ENCODE data around the gene ITPR1. TPM values are rescaled to one million over a fixed set of nuclear protein-coding genes. Genes with fewer than 3 reads are reported as not detected.

ITPR1 gene
- total and polyA plus RNA-seq, 4 donors = 9.3 to 43.7 (median 20.9) TPM

DNA sequence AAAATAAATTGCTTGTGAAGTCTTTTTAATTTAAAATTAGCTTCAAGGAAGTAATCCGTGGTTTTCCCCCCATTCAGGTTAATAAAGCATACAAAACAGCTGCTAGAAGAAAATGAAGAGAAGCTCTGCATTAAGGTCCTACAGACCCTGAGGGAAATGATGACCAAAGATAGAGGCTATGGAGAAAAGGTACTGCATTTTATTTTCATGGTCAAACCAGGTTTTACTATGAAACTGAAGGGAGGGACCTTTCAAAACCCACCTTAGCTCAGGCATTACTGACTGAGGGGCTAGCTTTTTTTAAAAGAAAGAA lies 218.5 kb downstream of the ITPR1 start:
- Histone ChIP-seq H3K36me3 (ENCODE audit: control insufficient read depth, insufficient read depth, low read length) (no peaks in the 10 kb centered on the region), H3K9me3 (ENCODE audit: control insufficient read depth, insufficient read depth, low read length) (no peaks in the 10 kb centered on the region), H3K27me3 (ENCODE audit: control insufficient read depth, insufficient read depth, low read length) (no peaks in the 10 kb centered on the region), H3K4me1 (ENCODE audit: control insufficient read depth, insufficient read depth, low read length) (peaks cover 4% of the 10 kb centered on the region), H3K27ac (ENCODE audit: low read depth, low read length) (no peak overlapping the region), H3K4me3 (ENCODE audit: low read depth, low read length) (no peak overlapping the region)
- no peak for DNase-seq (ENCODE audit: low read depth in 4 of 6, low spot score in 6 of 6)
- WGBS (ENCODE audit: insufficient coverage) = no CpG with 5 or more reads among the region's 1 CpG

- 81% methylated on average over 3 of the region's 7 CpGs for WGBS (ENCODE audit: insufficient coverage)
- H3K4me3 ChIP-seq (ENCODE audit: low read depth, low read length) = no peak overlapping the region
- peaks cover 3% of the 10 kb centered on the region for H3K27me3 ChIP-seq (ENCODE audit: control insufficient read depth, insufficient read depth, low read length)
- peaks cover 4% of the 10 kb centered on the region for H3K4me1 ChIP-seq (ENCODE audit: control insufficient read depth, insufficient read depth, low read length)
- DNase-seq (ENCODE audit: low read depth in 4 of 6, low spot score in 6 of 6) = peak in 1 of 6 donors; percentile 40
- no peak overlapping the region for H3K27ac ChIP-seq (ENCODE audit: low read depth, low read length)
- no peaks in the 10 kb centered on the region for H3K36me3 ChIP-seq (ENCODE audit: control insufficient read depth, insufficient read depth, low read length)
- H3K9me3 ChIP-seq (ENCODE audit: control insufficient read depth, insufficient read depth, low read length) = no peaks in the 10 kb centered on the region
These were observed 219.0 kb downstream of the ITPR1 start for GRCh38 chr3:4712109-4712508.

DNA sequence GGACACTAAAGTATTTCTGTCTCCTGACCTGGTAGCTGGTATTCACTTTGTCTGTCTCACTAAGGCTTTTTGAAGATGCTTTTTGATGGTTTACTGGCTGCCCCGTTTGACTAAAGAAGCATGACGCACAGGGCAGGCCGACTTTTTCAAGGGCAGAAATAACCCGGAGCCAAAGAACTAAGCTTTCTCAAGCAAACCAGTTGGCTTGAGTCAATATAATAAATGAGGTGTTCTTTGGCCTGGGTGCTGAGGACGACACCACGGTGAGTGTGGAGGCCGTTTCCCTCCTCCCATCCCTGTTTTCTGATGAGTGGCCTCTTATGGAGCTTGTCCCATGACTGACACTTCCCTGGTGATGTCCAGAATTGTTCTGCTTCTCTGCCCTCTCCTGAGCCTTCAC lies 220.9 kb downstream of the ITPR1 start:
- Histone ChIP-seq H3K36me3 (ENCODE audit: control insufficient read depth, insufficient read depth, low read length) (no peaks in the 10 kb centered on the region), H3K27ac (ENCODE audit: low read depth, low read length) (no peak overlapping the region), H3K4me3 (ENCODE audit: low read depth, low read length) (no peak overlapping the region), H3K4me1 (ENCODE audit: control insufficient read depth, insufficient read depth, low read length) (peaks cover 4% of the 10 kb centered on the region), H3K9me3 (ENCODE audit: control insufficient read depth, insufficient read depth, low read length) (no peaks in the 10 kb centered on the region), H3K27me3 (ENCODE audit: control insufficient read depth, insufficient read depth, low read length) (peaks cover 3% of the 10 kb centered on the region)
- WGBS (ENCODE audit: insufficient coverage) = 72% methylated on average over 6 of the region's 7 CpGs
- DNase-seq (ENCODE audit: low read depth in 4 of 6, low spot score in 6 of 6) = no peak

DNA sequence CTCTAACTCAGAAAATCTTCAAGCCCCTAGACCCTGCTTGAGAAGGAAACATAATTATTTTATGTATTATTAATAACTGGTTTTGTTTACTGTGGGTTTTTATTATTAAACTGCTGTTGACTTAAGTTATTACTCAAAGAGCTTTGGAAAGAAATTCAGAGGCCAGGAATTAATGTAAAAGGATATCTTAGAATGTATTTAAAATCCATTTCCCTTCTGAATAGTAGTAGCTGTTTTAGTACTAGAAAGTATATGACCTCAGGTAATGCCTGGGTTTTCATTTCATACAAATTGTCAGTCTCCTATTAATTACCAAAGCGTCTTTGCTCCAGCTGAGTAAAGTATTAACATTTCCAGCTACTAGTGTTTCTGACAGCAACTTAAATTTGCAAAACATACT lies 223.1 kb downstream of the ITPR1 start:
- WGBS (ENCODE audit: insufficient coverage) = no CpG with 5 or more reads among the region's 1 CpG
- peaks cover 6% of the 10 kb centered on the region for H3K4me1 ChIP-seq (ENCODE audit: control insufficient read depth, insufficient read depth, low read length)
- no peak overlapping the region for H3K27ac ChIP-seq (ENCODE audit: low read depth, low read length)
- DNase-seq (ENCODE audit: low read depth in 4 of 6, low spot score in 6 of 6) = no peak
- no peaks in the 10 kb centered on the region for H3K9me3 ChIP-seq (ENCODE audit: control insufficient read depth, insufficient read depth, low read length)
- H3K36me3 ChIP-seq (ENCODE audit: control insufficient read depth, insufficient read depth, low read length) = no peaks in the 10 kb centered on the region
- H3K27me3 ChIP-seq (ENCODE audit: control insufficient read depth, insufficient read depth, low read length) = peaks cover 3% of the 10 kb centered on the region
- H3K4me3 ChIP-seq (ENCODE audit: low read depth, low read length) = no peak overlapping the region

DNA sequence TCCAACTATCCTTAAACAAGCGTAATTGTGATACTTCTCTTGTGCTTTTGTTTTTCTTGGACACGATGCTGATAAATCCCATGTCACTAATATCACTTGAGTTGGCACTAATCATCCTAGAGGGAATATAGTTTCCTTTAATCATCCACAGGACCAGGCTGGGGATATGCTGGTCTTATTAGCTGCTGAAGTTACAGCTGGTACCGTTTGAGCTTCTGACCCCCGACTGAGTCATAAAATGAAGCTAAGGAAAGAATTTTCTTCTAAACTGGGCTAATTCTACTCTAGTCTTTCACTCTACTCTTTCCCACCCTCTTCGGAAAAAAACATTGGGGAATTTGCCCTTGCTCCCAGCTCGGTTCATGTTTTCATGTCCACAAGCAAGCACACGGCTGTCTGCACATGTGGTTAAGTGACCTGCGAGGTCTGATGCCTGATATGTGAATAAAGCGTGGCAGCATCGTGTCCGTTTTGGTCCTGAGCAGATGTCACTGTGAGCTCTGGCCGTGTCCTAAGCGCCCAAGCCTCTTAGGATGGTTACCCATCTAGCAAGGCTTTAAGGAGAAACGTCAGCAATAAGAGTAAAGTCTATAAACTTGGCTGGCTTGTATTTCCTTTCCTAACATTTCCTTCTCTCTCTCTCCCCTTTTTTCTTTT lies 223.7 kb downstream of the ITPR1 start:
- no peaks in the 10 kb centered on the region for H3K9me3 ChIP-seq (ENCODE audit: control insufficient read depth, insufficient read depth, low read length)
- WGBS (ENCODE audit: insufficient coverage) = 73% methylated on average over 10 of the region's 14 CpGs
- peak in 1 of 6 donors; percentile 54 for DNase-seq (ENCODE audit: low read depth in 4 of 6, low spot score in 6 of 6)
- no peaks in the 10 kb centered on the region for H3K36me3 ChIP-seq (ENCODE audit: control insufficient read depth, insufficient read depth, low read length)
- H3K4me1 ChIP-seq (ENCODE audit: control insufficient read depth, insufficient read depth, low read length) = peaks cover 8% of the 10 kb centered on the region
- peaks cover 3% of the 10 kb centered on the region for H3K27me3 ChIP-seq (ENCODE audit: control insufficient read depth, insufficient read depth, low read length)
- peak overlapping the region; percentile 51 for H3K27ac ChIP-seq (ENCODE audit: low read depth, low read length)
- no peak overlapping the region for H3K4me3 ChIP-seq (ENCODE audit: low read depth, low read length)

GRCh38 chr3:4717363-4717740 lies 224.2 kb downstream of the ITPR1 start:
- Histone ChIP-seq H3K9me3 (ENCODE audit: control insufficient read depth, insufficient read depth, low read length) (no peaks in the 10 kb centered on the region), H3K36me3 (ENCODE audit: control insufficient read depth, insufficient read depth, low read length) (no peaks in the 10 kb centered on the region), H3K4me3 (ENCODE audit: low read depth, low read length) (no peak overlapping the region), H3K27ac (ENCODE audit: low read depth, low read length) (peak overlapping the region; percentile 51), H3K4me1 (ENCODE audit: control insufficient read depth, insufficient read depth, low read length) (peaks cover 12% of the 10 kb centered on the region), H3K27me3 (ENCODE audit: control insufficient read depth, insufficient read depth, low read length) (peaks cover 3% of the 10 kb centered on the region)
- WGBS (ENCODE audit: insufficient coverage) = 52% methylated on average over 4 of the region's 5 CpGs
- no peak for DNase-seq (ENCODE audit: low read depth in 4 of 6, low spot score in 6 of 6)

GRCh38 chr3:4718179-4718736 lies 225.1 kb downstream of the ITPR1 start:
- Histone ChIP-seq H3K4me1 (ENCODE audit: control insufficient read depth, insufficient read depth, low read length) (peaks cover 12% of the 10 kb centered on the region), H3K27ac (ENCODE audit: low read depth, low read length) (no peak overlapping the region), H3K36me3 (ENCODE audit: control insufficient read depth, insufficient read depth, low read length) (no peaks in the 10 kb centered on the region), H3K27me3 (ENCODE audit: control insufficient read depth, insufficient read depth, low read length) (peaks cover 3% of the 10 kb centered on the region), H3K9me3 (ENCODE audit: control insufficient read depth, insufficient read depth, low read length) (no peaks in the 10 kb centered on the region), H3K4me3 (ENCODE audit: low read depth, low read length) (no peak overlapping the region)
- no peak for DNase-seq (ENCODE audit: low read depth in 4 of 6, low spot score in 6 of 6)
- no CpG with 5 or more reads among the region's 4 CpGs for WGBS (ENCODE audit: insufficient coverage)

GRCh38 chr3:4719046-4719501 lies 225.9 kb downstream of the ITPR1 start:
- no peak overlapping the region for H3K27ac ChIP-seq (ENCODE audit: low read depth, low read length)

GRCh38 chr3:4720316-4721075 lies 227.3 kb downstream of the ITPR1 start:
- Histone ChIP-seq H3K4me1 (ENCODE audit: control insufficient read depth, insufficient read depth, low read length) (peaks cover 12% of the 10 kb centered on the region), H3K27ac (ENCODE audit: low read depth, low read length) (no peak overlapping the region), H3K4me3 (ENCODE audit: low read depth, low read length) (no peak overlapping the region), H3K9me3 (ENCODE audit: control insufficient read depth, insufficient read depth, low read length) (no peaks in the 10 kb centered on the region), H3K27me3 (ENCODE audit: control insufficient read depth, insufficient read depth, low read length) (peaks cover 3% of the 10 kb centered on the region), H3K36me3 (ENCODE audit: control insufficient read depth, insufficient read depth, low read length) (no peaks in the 10 kb centered on the region)
- peak in 3 of 6 donors; percentile 45 to 83 (median 83) for DNase-seq (ENCODE audit: low read depth in 4 of 6, low spot score in 6 of 6)
- 43% methylated on average over 9 of the region's 12 CpGs for WGBS (ENCODE audit: insufficient coverage)

More at GRCh38 chr3:4719046-4719501, 225.9 kb downstream of the ITPR1 start:
- Histone ChIP-seq H3K36me3 (ENCODE audit: control insufficient read depth, insufficient read depth, low read length) (no peaks in the 10 kb centered on the region), H3K9me3 (ENCODE audit: control insufficient read depth, insufficient read depth, low read length) (no peaks in the 10 kb centered on the region), H3K4me1 (ENCODE audit: control insufficient read depth, insufficient read depth, low read length) (peaks cover 12% of the 10 kb centered on the region), H3K27me3 (ENCODE audit: control insufficient read depth, insufficient read depth, low read length) (peaks cover 3% of the 10 kb centered on the region), H3K4me3 (ENCODE audit: low read depth, low read length) (no peak overlapping the region)
- DNase-seq (ENCODE audit: low read depth in 4 of 6, low spot score in 6 of 6) = peak in 2 of 6 donors; percentile 42 to 65
- WGBS (ENCODE audit: insufficient coverage) = 41% methylated on average over 8 of the region's 8 CpGs
